ENCODE results near the gene PCDHB9.
"Not testable (repeated sequence)": the region's sequence is repeated elsewhere in the genome, so short reads cannot be mapped to it uniquely, and the experiment has no call there.

The PCDHB9 gene

DNA sequence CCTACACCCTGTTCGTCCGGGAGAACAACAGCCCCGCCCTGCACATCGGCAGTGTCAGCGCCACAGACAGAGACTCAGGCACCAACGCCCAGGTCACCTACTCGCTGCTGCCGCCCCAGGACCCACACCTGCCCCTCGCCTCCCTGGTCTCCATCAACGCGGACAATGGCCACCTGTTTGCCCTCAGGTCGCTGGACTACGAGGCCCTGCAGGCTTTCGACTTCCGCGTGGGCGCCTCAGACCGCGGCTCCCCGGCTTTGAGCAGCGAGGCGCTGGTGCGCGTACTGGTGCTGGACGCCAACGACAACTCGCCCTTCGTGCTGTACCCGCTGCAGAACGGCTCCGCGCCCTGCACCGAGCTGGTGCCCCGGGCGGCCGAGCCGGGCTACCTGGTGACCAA, 1.7 kb downstream of the PCDHB9 start:
- not testable (repeated sequence) for DNase-seq (ENCODE audit: low read depth, low spot score)

DNA sequence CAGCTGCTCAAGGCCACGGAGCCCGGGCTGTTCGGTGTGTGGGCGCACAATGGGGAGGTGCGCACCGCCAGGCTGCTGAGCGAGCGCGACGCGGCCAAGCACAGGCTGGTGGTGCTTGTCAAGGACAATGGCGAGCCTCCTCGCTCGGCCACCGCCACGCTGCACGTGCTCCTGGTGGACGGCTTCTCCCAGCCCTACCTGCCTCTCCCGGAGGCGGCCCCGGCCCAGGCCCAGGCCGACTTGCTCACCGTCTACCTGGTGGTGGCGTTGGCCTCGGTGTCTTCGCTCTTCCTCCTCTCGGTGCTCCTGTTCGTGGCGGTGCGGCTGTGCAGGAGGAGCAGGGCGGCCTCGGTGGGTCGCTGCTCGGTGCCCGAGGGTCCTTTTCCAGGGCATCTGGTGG, 2.2 kb downstream of the PCDHB9 start:
- not testable (repeated sequence) for DNase-seq (ENCODE audit: low read depth, low spot score)

DNA sequence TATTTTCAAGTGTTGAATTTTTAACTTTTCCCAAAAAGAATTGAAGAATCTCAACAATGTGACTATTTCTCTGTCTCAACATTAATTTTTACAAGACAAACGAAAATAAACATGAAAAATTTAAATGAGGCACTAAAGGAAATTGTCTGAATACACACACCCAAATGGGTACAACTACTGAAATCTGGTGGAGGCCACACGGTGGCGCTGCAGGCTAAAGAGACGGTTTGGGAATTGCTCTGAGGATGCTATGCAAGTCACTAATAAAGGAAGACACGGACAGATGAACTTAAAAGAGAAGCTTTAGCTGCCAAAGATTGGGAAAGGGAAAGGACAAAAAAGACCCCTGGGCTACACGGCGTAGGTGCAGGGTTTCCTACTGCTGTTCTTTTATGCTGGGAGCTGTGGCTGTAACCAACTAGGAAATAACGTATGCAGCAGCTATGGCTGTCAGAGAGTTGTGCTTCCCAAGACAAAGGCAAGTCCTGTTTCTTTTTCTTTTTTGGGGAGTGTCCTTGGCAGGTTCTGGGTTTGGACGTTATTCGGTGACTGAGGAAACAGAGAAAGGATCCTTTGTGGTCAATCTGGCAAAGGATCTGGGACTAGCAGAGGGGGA, 5.3 kb downstream of the PCDHB9 start, which contains the start of gene PCDHB10:
TSS of gene PCDHB10 (plus strand) at position 244 of the 616 bp plus-strand sequence. CDS start at position 444, 200 bp downstream.
- no peak for DNase-seq (ENCODE audit: low read depth, low spot score)

DNA sequence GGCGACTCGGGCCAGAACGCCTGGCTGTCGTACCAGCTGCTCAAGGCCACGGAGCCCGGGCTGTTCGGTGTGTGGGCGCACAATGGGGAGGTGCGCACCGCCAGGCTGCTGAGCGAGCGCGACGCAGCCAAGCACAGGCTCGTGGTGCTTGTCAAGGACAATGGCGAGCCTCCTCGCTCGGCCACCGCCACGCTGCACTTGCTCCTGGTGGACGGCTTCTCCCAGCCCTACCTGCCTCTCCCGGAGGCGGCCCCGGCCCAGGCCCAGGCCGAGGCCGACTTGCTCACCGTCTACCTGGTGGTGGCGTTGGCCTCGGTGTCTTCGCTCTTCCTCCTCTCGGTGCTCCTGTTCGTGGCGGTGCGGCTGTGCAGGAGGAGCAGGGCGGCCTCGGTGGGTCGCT, 7.4 kb downstream of the PCDHB9 start:
- not testable (repeated sequence) for DNase-seq (ENCODE audit: low read depth, low spot score)

DNA sequence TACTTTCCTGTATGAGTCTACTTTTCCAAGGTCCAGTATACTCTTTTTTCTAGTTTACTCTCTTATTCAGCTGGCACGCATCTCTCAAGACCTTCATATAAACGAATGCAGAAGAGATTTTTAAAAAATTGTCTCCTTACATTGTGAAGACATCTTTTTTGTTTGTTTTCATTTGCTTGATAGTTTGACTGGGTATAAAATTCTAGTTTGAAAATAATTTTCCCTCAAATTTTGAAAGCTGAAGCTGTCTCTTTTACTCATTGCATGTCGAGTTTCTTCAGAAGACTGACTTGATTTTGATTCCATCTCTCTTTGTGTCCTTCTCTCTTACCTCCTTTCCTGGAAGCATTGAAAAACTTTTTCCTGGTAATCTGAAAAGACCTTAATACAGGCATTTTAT, 9.4 kb downstream of the PCDHB9 start:
- DNase-seq (ENCODE audit: low read depth, low spot score) = no peak

DNA sequence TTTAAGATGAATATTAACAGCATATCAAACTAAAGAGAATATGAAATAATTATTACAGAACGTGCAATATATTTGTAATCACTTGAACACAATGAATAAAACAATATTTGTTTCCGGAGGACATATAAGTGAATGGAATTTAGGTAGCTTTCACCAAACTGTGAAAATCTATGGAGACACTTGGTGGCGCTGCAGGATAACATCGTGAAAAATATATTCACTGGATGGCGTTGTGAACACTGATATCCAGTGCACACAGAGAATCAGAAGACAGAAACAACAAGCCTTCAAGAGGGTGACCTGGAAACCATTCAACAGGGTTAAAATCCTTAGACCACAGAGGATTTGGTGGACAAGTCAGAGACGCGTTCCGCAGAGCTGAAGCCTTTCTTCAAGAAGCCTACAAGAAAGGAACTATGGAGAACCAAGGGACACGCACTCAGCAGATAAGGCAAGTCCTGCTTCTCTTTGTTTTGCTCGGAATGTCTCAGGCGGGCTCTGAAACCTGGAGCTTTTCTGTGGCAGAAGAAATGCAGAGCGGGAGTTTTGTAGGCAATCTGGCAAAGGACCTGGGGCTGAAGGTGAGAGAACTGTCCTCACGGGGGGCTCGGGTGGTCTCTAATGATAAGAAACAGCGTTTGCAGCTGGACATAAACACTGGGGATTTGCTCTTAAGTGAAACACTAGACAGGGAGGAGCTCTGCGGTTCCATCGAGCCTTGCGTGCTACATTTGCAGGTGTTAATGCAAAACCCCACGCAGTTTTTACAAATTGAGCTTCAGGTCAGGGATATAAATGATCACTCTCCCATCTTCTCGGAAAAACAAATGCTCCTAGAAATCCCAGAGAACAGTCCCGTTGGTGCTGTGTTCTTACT, 12.6 kb downstream of the PCDHB9 start, which contains the start of gene PCDHB11:
TSS of gene PCDHB11 (plus strand) at position 269 of the 877 bp plus-strand sequence. CDS start at position 417, 148 bp downstream.
- no peak for DNase-seq (ENCODE audit: low read depth, low spot score)

DNA sequence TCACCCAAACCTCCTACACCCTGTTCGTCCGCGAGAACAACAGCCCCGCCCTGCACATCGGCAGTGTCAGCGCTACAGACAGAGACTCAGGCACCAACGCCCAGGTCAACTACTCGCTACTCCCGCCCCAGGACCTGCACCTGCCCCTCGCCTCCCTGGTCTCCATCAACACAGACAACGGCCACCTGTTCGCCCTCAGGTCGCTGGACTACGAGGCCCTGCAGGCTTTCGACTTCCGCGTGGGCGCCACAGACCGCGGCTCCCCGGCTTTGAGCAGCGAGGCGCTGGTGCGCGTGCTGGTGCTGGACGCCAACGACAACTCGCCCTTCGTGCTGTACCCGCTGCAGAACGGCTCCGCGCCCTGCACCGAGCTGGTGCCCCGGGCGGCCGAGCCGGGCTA, 14.2 kb downstream of the PCDHB9 start:
- not testable (repeated sequence) for DNase-seq (ENCODE audit: low read depth, low spot score)

DNA sequence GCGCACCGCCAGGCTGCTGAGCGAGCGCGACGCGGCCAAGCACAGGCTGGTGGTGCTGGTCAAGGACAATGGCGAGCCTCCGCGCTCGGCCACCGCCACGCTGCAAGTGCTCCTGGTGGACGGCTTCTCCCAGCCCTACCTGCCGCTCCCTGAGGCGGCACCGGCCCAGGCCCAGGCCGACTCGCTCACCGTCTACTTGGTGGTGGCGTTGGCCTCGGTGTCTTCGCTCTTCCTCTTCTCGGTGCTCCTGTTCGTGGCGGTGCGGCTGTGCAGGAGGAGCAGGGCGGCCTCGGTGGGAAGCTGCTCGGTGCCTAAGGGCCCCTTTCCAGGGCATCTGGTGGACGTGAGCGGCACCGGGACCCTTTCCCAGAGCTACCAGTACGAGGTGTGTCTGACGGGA, 14.7 kb downstream of the PCDHB9 start:
- DNase-seq (ENCODE audit: low read depth, low spot score) = not testable (repeated sequence)

DNA sequence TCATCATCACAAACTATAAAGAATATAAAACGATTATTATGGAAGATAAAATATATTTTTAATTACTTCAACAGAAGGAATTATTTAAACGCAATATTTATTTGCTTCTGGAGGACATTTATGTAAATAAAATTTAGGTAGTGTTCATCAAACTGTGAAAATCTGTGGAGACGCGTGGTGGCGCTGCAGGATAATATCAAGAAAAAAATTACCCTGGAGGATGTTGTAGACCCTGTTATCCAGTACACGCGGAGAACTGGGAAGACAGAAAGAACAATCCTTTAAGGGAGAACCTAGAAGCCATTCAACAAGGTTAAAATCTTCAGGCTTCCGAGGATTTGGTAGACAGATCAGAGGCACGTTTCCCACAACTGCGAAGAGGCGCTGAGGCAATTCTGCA, 21.5 kb downstream of the PCDHB9 start, which contains the start of gene PCDHB12:
TSS of gene PCDHB12 (plus strand) at position 242 of the 400 bp plus-strand sequence. CDS start 189 bp downstream, outside the sequence.
- no peak for DNase-seq (ENCODE audit: low read depth, low spot score)

DNA sequence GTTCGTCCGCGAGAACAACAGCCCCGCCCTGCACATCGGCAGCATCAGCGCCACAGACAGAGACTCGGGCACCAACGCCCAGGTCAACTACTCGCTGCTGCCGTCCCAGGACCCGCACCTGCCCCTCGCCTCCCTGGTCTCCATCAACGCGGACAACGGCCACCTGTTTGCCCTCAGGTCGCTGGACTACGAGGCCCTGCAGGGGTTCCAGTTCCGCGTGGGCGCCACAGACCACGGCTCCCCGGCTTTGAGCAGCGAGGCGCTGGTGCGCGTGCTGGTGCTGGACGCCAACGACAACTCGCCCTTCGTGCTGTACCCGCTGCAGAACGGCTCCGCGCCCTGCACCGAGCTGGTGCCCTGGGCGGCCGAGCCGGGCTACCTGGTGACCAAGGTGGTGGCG, 23.3 kb downstream of the PCDHB9 start:
- not testable (repeated sequence) for DNase-seq (ENCODE audit: low read depth, low spot score)

DNA sequence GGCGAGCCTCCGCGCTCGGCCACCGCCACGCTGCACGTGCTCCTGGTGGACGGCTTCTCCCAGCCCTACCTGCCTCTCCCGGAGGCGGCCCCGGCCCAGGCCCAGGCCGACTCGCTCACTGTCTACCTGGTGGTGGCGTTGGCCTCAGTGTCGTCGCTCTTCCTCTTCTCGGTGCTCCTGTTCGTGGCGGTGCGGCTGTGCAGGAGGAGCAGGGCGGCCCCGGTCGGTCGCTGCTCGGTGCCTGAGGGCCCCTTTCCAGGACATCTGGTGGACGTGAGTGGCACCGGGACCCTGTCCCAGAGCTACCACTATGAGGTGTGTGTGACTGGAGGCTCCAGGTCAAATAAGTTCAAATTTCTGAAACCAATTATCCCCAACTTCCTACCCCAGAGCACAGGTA, 23.9 kb downstream of the PCDHB9 start:
- not testable (repeated sequence) for DNase-seq (ENCODE audit: low read depth, low spot score)

DNA sequence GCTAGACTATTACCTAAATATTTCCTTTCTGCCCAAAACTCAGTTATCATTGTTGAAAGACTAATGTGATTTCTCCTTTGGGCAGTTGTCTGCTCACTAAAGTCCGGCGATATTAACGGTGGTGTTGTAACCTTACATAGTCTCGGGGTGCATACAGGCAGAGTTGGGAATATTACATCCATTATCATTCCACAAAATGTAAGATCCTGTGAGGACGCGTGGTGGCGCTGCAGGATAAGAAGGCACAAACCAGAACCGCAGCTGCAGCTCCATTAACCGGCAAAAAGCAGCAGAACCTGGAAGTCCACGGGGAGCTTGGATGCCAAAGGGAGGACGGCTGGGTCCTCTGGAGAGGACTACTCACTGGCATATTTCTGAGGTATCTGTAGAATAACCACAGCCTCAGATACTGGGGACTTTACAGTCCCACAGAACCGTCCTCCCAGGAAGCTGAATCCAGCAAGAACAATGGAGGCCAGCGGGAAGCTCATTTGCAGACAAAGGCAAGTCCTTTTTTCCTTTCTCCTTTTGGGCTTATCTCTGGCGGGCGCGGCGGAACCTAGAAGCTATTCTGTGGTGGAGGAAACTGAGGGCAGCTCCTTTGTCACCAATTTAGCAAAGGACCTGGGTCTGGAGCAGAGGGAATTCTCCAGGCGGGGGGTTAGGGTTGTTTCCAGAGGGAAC, 26.8 kb downstream of the PCDHB9 start, which contains the start of gene PCDHB13:
TSS of gene PCDHB13 (plus strand) at position 264 of the 684 bp plus-strand sequence. CDS start at position 469, 205 bp downstream.
- DNase-seq (ENCODE audit: low read depth, low spot score) = not testable (repeated sequence)

DNA sequence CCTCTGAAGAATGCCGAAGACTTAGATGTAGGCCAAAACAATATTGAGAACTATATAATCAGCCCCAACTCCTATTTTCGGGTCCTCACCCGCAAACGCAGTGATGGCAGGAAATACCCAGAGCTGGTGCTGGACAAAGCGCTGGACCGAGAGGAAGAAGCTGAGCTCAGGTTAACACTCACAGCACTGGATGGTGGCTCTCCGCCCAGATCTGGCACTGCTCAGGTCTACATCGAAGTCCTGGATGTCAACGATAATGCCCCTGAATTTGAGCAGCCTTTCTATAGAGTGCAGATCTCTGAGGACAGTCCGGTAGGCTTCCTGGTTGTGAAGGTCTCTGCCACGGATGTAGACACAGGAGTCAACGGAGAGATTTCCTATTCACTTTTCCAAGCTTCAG, 27.6 kb downstream of the PCDHB9 start:
- not testable (repeated sequence) for DNase-seq (ENCODE audit: low read depth, low spot score)

DNA sequence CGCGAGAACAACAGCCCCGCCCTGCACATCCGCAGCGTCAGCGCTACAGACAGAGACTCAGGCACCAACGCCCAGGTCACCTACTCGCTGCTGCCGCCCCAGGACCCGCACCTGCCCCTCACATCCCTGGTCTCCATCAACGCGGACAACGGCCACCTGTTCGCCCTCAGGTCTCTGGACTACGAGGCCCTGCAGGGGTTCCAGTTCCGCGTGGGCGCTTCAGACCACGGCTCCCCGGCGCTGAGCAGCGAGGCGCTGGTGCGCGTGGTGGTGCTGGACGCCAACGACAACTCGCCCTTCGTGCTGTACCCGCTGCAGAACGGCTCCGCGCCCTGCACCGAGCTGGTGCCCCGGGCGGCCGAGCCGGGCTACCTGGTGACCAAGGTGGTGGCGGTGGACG, 28.5 kb downstream of the PCDHB9 start:
- not testable (repeated sequence) for DNase-seq (ENCODE audit: low read depth, low spot score)

DNA sequence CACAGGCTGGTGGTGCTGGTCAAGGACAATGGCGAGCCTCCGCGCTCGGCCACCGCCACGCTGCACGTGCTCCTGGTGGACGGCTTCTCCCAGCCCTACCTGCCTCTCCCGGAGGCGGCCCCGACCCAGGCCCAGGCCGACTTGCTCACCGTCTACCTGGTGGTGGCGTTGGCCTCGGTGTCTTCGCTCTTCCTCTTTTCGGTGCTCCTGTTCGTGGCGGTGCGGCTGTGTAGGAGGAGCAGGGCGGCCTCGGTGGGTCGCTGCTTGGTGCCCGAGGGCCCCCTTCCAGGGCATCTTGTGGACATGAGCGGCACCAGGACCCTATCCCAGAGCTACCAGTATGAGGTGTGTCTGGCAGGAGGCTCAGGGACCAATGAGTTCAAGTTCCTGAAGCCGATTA, 29.1 kb downstream of the PCDHB9 start:
- not testable (repeated sequence) for DNase-seq (ENCODE audit: low read depth, low spot score)

DNA sequence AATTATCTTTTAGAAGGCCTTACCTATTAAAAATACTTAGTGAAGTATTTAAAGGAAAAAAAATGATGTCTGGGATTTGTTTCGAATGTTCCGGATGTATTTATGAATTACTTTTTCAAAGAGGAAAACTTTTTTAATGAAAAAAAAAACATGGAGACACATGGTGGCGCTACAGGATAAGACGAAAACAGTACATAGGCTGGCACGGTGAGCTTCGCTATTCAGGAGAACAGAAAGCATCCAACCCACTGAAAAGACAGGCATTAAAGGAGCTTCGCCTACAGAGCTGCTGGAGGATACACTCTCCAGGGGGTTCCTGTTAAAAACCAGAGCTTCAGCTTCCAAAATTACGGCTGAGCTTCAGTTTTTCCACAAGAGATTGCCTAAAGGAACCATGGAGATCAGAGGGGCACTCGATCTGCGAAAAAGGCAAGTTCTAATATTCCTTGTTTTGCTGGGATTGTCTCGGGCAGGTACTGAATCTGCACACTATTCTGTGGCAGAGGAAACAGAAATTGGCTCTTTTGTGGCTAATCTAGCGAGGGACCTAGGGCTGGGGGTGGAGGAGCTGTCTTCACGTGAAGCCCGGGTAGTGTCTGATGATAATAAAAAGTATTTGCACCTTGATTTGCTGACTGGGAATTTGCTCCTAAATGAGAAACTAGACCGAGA, 36.3 kb downstream of the PCDHB9 start, which contains the start of gene PCDHB14:
TSS of gene PCDHB14 (plus strand) at position 232 of the 672 bp plus-strand sequence. CDS start at position 395, 163 bp downstream.
- DNase-seq (ENCODE audit: low read depth, low spot score) = no peak

DNA sequence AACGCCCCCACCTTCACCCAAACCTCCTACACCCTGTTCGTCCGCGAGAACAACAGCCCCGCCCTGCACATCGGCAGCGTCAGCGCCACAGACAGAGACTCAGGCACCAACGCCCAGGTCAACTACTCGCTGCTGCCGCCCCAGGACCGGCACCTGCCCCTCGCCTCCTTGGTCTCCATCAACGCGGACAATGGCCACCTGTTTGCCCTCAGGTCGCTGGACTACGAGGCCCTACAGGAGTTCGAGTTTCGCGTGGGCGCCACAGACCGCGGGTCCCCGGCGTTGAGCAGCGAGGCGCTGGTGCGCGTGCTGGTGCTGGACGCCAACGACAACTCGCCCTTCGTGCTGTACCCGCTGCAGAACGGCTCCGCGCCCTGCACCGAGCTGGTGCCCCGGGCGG, 37.9 kb downstream of the PCDHB9 start:
- not testable (repeated sequence) for DNase-seq (ENCODE audit: low read depth, low spot score)

DNA sequence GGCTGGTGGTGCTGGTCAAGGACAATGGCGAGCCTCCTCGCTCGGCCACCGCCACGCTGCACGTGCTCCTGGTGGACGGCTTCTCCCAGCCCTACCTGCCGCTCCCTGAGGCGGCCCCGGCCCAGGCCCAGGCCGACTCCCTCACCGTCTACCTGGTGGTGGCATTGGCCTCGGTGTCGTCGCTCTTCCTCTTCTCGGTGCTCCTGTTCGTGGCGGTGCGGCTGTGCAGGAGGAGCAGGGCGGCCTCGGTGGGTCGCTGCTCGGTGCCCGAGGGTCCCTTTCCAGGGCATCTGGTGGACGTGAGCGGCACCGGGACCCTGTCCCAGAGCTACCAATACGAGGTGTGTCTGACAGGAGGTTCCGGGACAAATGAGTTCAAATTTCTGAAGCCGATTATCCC, 38.5 kb downstream of the PCDHB9 start:
- DNase-seq (ENCODE audit: low read depth, low spot score) = not testable (repeated sequence)

DNA sequence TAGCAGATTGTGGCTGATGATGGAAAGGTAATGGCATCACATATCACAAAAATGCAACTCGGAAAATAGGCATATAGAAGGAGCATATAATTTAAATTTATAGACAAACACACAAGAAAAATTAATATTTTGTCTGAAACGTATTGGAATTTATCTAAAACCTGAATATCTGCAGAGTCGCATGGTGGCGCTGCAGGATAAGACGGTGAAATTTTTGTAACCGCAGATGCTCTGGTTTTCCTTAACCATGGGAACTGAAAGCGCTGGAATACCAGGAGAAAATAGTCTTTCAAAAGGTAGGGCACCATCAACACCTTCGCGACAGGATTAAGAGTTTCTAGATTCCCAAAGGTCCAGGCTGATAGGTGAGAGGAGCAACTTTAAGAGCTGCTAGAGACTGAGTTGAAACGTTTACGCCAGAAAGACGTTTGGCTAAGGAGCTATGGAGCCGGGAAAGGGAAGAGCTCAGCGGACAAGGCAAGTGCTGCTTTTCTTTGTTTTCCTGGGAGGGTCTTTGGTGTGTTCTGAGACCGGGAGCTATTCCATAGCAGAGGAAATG, 47.2 kb downstream of the PCDHB9 start:
- no peak for DNase-seq (ENCODE audit: low read depth, low spot score)

DNA sequence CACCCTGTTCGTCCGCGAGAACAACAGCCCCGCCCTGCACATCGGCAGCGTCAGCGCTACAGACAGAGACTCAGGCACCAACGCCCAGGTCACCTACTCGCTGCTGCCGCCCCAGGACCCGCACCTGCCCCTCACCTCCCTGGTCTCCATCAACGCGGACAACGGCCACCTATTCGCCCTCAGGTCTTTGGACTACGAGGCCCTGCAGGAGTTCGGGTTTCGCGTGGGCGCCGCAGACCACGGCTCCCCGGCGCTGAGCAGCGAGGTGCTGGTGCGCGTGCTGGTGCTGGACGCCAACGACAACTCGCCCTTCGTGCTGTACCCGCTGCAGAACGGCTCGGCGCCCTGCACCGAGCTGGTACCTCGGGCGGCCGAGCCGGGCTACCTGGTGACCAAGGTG, 49.0 kb downstream of the PCDHB9 start:
- not testable (repeated sequence) for DNase-seq (ENCODE audit: low read depth, low spot score)

Measured in brain pericyte (primary cell).